ENCODE data around the gene RHOBTB1.
"Not testable (repeated sequence)": the region's sequence is repeated elsewhere in the genome, so short reads cannot be mapped to it uniquely, and the experiment has no call there.

The RHOBTB1 gene, protein sequence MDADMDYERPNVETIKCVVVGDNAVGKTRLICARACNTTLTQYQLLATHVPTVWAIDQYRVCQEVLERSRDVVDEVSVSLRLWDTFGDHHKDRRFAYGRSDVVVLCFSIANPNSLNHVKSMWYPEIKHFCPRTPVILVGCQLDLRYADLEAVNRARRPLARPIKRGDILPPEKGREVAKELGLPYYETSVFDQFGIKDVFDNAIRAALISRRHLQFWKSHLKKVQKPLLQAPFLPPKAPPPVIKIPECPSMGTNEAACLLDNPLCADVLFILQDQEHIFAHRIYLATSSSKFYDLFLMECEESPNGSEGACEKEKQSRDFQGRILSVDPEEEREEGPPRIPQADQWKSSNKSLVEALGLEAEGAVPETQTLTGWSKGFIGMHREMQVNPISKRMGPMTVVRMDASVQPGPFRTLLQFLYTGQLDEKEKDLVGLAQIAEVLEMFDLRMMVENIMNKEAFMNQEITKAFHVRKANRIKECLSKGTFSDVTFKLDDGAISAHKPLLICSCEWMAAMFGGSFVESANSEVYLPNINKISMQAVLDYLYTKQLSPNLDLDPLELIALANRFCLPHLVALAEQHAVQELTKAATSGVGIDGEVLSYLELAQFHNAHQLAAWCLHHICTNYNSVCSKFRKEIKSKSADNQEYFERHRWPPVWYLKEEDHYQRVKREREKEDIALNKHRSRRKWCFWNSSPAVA

GRCh38 chr10:60944058-60944909, at the start of gene RHOBTB1:
Gene RHOBTB1 (minus strand): TSS chr10:60944185. CDS start chr10:60911542, 32,643 bp downstream.
- DNase-seq (ENCODE audit: low read depth in 2 of 3, low spot score in 2 of 3): no peak

DNA sequence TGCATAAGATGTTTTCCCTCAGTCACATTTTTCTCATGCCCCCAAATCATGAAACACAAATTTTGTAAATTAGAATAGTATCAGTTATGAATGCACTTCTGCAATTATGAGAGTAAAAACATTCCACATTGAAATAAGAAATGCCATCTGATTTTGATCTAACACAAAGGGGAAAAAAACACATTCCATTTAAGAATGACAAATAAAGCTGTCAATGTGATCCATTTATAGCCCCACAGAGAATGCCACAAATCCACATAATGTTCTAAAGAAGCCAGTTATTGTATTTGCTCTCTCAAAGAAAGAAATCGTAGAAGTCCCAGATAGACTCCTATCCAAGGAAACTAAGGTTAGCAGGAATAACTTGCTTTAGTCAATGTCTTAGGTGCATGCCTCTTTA, 48.7 kb upstream of the RHOBTB1 start:
- DNase-seq (ENCODE audit: low read depth in 2 of 3, low spot score in 2 of 3): no peak

DNA sequence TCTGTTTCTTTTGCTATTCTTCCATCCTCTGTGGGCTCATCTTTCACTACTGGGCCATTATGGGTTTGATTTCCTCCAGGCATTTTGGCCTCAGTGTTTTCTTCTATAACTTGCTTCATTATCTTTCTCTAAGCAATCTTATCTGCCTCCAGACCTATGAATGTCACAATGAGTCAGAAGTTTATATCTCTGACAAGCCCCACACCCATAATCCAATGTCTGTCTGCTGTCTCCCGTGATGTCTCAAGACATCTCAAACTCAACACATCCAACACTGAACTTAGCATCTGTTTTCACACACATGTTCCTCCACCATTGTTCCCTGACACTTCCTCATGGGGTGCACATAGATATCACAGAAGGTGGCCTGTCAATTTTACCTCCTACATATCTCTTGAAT, 46.7 kb upstream of the RHOBTB1 start:
- DNase-seq (ENCODE audit: low read depth in 2 of 3, low spot score in 2 of 3): no peak

- no peak for DNase-seq (ENCODE audit: low read depth in 2 of 3, low spot score in 2 of 3)
Measured at GRCh38 chr10:60989400-60989876, 45.5 kb upstream of the RHOBTB1 start.

GRCh38 chr10:60986791-60987190, 42.8 kb upstream of the RHOBTB1 start:
- no peak for DNase-seq (ENCODE audit: low read depth in 2 of 3, low spot score in 2 of 3)

DNA sequence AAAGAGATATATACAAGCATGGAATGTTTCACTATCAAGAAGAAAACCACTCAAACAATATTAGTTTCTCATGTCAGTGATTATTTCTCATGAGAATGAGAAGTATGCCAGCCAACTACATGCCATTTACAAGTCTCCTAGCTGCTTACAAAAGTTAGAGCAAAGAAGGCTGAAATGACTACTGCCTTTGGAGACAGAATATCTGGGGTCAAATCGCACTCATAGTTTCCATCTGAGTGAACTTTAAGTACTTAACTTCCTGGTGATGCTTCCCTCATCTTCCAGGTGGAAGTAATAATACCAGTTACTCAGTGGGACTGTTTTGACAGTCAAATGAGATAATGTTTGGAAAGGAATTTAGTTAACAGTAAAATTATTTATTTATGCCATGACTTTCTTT, 42.0 kb upstream of the RHOBTB1 start:
- no peak for DNase-seq (ENCODE audit: low read depth in 2 of 3, low spot score in 2 of 3)

GRCh38 chr10:60980997-60981396, 37.0 kb upstream of the RHOBTB1 start:
- no peak for DNase-seq (ENCODE audit: low read depth in 2 of 3, low spot score in 2 of 3)

DNA sequence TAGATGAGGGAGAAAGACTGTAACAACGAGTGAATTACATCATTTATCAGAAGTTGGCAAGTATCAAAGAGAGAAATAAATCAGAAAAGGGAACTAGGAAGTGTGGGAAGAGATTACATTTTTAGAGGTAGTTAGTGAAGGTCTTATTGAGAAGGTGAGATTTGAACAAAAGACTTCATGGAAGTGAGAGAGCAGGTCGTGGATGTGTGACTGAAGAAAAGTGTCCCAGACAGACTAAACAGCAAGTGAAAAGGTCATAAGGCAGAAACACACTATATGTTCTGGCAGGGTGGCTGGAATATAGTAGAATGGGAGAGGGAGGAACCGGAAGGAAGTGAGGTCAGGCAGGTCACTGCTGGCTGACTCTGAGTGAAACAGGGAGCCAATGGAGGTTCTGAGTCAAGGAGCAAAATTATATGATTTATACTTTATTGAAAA, 35.7 kb upstream of the RHOBTB1 start:
- no peak for DNase-seq (ENCODE audit: low read depth in 2 of 3, low spot score in 2 of 3)

DNA sequence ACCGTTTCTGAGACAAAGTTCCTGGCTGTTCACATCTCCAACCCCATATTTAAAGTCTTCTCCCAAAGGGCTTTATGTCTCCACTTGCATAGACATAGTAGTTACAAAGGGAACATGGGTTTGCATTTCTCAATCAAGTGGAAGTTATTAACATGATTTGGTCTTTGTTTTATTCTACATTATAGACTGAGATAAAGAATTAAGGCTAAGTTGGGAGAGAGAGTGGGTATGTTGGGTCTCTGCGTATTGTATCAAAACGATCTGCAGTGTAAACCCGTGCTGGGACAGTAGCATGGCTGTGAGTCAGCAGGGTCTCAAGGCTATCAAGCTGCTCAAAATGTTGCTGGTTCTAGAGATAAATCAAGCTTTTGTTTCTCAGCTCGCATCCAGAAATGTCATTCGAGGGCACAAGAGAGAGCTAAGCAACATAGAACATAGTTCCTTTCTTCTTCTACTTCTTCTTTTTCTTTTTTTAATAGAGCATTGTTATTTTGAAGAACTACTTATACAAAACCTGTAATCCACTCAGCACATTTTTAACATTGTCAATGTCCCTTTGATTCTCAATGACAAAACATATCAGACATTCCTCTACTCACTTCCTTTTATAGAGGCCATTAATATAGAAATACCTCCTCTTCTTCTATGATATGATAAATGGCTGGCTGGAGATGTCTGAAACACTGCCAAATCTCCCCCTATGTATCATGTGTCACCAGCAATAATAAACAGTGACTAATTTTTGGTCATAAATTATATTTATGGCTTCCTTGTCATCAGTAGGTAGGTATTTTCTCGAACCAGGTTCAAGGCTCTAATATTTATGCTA, 34.5 kb upstream of the RHOBTB1 start:
- DNase-seq (ENCODE audit: low read depth in 2 of 3, low spot score in 2 of 3): no peak

- no peak for DNase-seq (ENCODE audit: low read depth in 2 of 3, low spot score in 2 of 3)
Measured at GRCh38 chr10:60977161-60978122, 33.5 kb upstream of the RHOBTB1 start.

DNA sequence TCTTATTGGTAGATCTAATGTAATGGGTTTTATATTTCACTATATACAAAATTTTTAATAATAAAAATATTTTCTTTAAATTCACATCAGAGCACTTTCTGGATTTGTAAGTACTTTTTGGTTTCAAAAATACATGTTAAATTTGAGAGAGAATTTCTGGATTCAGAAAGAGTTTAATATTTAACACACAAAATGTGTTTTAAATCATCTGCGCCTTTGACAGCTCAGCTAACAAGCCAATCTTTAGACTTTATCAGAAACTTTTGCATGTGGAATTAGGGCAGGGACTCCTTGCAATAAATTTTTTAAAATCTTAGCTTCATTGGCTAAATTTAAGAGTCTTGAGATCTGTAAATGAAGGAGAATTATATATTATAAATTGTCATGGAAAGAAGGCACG, 32.7 kb upstream of the RHOBTB1 start:
- DNase-seq (ENCODE audit: low read depth in 2 of 3, low spot score in 2 of 3): no peak

DNA sequence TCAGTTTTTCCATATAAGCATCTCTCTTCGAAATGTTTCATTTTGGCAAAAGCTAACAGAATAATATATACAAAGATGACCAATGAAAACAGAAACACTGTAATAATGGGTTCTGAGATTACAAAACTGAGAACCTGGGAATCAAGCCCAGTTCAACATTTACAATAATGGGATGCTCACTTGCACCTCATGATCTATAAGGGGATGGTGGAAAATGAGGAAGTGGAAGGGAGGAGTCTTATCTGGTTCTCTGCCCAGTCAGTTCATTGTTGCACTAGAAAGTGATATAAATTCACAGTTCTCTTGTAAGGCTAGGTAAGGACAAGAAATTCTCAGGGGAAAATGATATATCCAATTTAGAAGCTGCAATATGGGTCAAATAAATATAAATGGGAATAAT, 31.7 kb upstream of the RHOBTB1 start:
- no peak for DNase-seq (ENCODE audit: low read depth in 2 of 3, low spot score in 2 of 3)

- DNase-seq (ENCODE audit: low read depth in 2 of 3, low spot score in 2 of 3): no peak
Measured at GRCh38 chr10:60974463-60975149, 30.6 kb upstream of the RHOBTB1 start.

DNA sequence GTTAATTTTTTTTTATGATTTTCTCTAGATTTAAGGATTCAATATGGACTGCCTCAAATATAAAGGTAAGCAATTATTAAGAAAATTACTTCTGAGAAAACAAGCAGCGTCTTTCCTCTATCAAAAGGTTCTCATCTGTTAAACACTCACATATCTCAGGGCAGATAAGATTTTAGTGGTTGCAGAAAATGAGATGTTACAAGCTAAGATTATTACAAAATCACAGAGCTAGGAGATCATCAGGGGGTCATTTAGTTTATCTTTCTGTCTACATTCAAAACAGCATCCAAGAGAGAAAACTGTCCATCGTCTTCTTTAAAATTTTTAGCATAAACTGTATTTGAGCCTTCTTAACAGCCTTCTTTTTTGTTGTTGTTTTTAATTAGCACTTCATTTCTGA, 29.1 kb upstream of the RHOBTB1 start:
- DNase-seq (ENCODE audit: low read depth in 2 of 3, low spot score in 2 of 3): no peak

DNA sequence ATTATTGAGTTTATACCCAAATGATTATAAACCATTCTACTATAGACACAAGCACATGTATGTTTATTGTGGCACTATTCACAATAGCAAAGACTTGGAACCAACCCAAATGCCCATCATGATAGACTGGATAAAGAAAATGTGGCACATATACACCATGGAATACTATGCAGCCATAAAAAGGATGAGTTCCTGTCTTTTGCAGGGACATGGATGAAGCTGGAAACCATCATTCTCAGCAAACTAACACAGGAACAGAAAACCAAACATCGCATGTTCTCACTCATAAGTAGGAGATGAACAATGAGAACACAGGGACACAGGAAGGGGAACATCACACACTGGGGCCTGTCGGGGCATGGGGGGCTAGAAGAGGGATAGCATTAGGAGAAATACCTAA, 28.2 kb upstream of the RHOBTB1 start:
- not testable (repeated sequence) for DNase-seq (ENCODE audit: low read depth in 2 of 3, low spot score in 2 of 3)

DNA sequence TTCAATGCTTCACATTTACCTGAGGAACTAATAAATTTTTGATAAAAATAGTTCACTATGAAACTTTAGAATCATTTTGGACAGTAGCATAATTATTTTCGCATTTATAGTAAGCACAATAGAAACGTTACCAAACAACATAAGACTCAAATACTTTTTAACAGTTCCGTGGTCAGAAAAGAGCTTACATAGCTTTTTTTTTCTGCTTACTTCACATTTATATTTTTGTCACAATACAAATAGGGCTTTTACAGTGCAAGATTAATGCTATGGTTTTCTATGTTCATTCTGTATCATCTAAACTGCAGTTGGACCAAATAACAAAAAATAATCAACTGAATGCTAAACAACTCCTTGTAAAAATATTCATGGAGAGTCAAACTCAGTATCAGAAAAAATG, 26.5 kb upstream of the RHOBTB1 start:
- no peak for DNase-seq (ENCODE audit: low read depth in 2 of 3, low spot score in 2 of 3)

- no peak for DNase-seq (ENCODE audit: low read depth in 2 of 3, low spot score in 2 of 3)
Measured at GRCh38 chr10:60968504-60968903, 24.5 kb upstream of the RHOBTB1 start.

DNA sequence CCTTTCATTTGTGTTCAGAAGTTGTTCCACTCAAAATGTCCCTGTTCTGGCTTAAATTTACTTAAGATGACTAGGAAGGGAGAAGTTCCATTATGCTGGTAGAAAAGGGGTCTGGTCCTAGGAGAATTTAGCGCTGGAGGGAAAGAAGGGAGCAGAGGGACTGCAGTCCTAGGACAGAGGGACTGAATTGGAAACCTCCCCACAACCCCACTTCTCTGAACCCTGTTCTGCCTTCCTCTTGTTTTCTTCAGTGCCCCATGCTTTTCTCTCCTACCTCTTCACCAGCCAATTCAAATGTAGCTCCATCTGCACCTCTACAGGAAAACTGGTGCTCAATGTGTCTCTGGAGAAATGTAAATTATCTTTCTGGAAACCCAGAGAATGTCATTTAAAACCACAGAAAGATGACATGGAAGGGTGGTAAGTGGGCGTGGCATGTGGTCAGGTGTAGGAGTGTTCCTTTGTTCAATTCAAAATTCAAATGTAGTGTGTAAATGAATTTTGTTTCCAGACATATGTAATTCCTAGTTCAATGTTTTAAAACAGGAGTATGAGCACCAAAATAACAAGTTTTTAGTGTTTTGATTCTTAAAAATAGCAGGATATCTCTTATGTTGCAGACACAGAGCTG, 24.0 kb upstream of the RHOBTB1 start:
- no peak for DNase-seq (ENCODE audit: low read depth in 2 of 3, low spot score in 2 of 3)

Measured in activated CD8-positive, alpha-beta memory T cell treated with anti-CD3 and anti-CD28 coated beads for 48 hours (primary cell).